Stimulated activated CD4-positive, alpha-beta T cell treated with anti-CD3 and anti-CD28 coated beads, Interleukin-12 subunit alpha, Interleukin-12 subunit beta, amount 100 ng/mL, for 48 hours (primary cell): Measurements from ENCODE around the gene SPAG17.

ENCODE experiments used
- DNase-seq, 3 donors: peaks; one replicate each; pipeline ENCODE4 v3.0.0-alpha.2; 2020; ENCODE audit warnings: low read depth in 2 of 3, low spot score in 1 of 3

The SPAG17 gene

GRCh38 chr1:118169016-118169415, 16.0 kb downstream of the SPAG17 start:
- DNase-seq: no peak

GRCh38 chr1:118160806-118161205, 24.2 kb downstream of the SPAG17 start:
- DNase-seq: no peak

GRCh38 chr1:118159569-118159968, 25.5 kb downstream of the SPAG17 start:
- DNase-seq: no peak

- DNase-seq: no peak
Observed at GRCh38 chr1:118158924-118159323, 26.1 kb downstream of the SPAG17 start.

- no peak for DNase-seq
Observed at GRCh38 chr1:118157506-118157905, 27.5 kb downstream of the SPAG17 start.

GRCh38 chr1:118155106-118155505, 29.9 kb downstream of the SPAG17 start:
- no peak for DNase-seq

- DNase-seq: no peak
Observed at GRCh38 chr1:118154220-118154619, 30.8 kb downstream of the SPAG17 start.

GRCh38 chr1:118151312-118151937, 33.6 kb downstream of the SPAG17 start:
- DNase-seq: peak; percentile 9 to 24 (median 16)

- DNase-seq: no peak
Observed at GRCh38 chr1:118149799-118150198, 35.2 kb downstream of the SPAG17 start.

- DNase-seq: no peak
Observed at GRCh38 chr1:118148034-118148433, 37.0 kb downstream of the SPAG17 start.

GRCh38 chr1:118147522-118147921, 37.5 kb downstream of the SPAG17 start:
- no peak for DNase-seq

- DNase-seq: no peak
Observed at GRCh38 chr1:118145721-118146120, 39.3 kb downstream of the SPAG17 start.

GRCh38 chr1:118144684-118145083, 40.3 kb downstream of the SPAG17 start:
- no peak for DNase-seq

- no peak for DNase-seq
Observed at GRCh38 chr1:118143831-118144230, 41.2 kb downstream of the SPAG17 start.

GRCh38 chr1:118143121-118143520, 41.9 kb downstream of the SPAG17 start:
- no peak for DNase-seq

- DNase-seq: no peak
Observed at GRCh38 chr1:118142546-118142945, 42.5 kb downstream of the SPAG17 start.

GRCh38 chr1:118137900-118138299, 47.1 kb downstream of the SPAG17 start:
- no peak for DNase-seq

GRCh38 chr1:118136187-118136941, 48.7 kb downstream of the SPAG17 start:
- peak; percentile 8 to 20 (median 12) for DNase-seq

- no peak for DNase-seq
Observed at GRCh38 chr1:118132000-118132399, 53.0 kb downstream of the SPAG17 start.

- no peak for DNase-seq
Observed at GRCh38 chr1:118128761-118129160, 56.3 kb downstream of the SPAG17 start.

- DNase-seq: no peak
Observed at GRCh38 chr1:118124064-118124463, 61.0 kb downstream of the SPAG17 start.

GRCh38 chr1:118123116-118123839, 61.8 kb downstream of the SPAG17 start:
- no peak for DNase-seq
